Panc1 (cell line): ENCODE measurements around the gene SDC1. TPM values are rescaled to one million over a fixed set of nuclear protein-coding genes. Genes with fewer than 3 reads are reported as not detected.

Experiments
- ATAC-seq: fragments of 200-7000 bp; cut with Tn5 transposase; 2 replicates; pipeline ENCODE4 v1.9.1; 2020; ENCODE audit warnings: mild to moderate bottlenecking, moderate library complexity
- BruUV-seq: library from RNA; stranded (reverse); fragments of 400-500 nt; replicated peaks from 2 replicates; lab custom pipeline; 2021; lab: Mats Ljungman, UMichigan
- CTCF ChIA-PET: fragments of 300-600 bp; sonication (Branson Sonifier 250); formaldehyde crosslinking; loops from one replicate; lab custom pipeline; 2022; ENCODE audit warnings: antibody characterized with exemption; lab: Charles Lee
- POLR2A ChIA-PET: fragments of 300-600 bp; sonication (Branson Sonifier 250); formaldehyde crosslinking; loops from one replicate; lab custom pipeline; 2022; ENCODE audit warnings: antibody characterized with exemption; lab: Charles Lee
- DNase-seq: peaks from one replicate; pipeline ENCODE4 v3.0.0-alpha.2; 2010; ENCODE audit warnings: low read depth, low spot score
- H3K27ac ChIP-seq: 2 replicates; pipeline ENCODE4 v1.5.1; 2011; ENCODE audit warnings: mild to moderate bottlenecking, low read length, inconsistent platforms
- H3K27me3 ChIP-seq: fragments of 200-500 bp; sonication (Bioruptor generic); 2 replicates; pipeline ENCODE4 v1.6.0; 2014; ENCODE audit warnings: low read length, inconsistent platforms; ENCODE audit not compliant: control insufficient read depth, insufficient read depth
- H3K36me3 ChIP-seq: fragments of 200-500 bp; sonication (Bioruptor generic); 2 replicates; pipeline ENCODE4 v1.5.1; 2014; ENCODE audit warnings: inconsistent platforms, mild to moderate bottlenecking, low read length, moderate library complexity; ENCODE audit not compliant: control insufficient read depth, insufficient read depth
- H3K4me1 ChIP-seq: 2 replicates; pipeline ENCODE4 v1.5.1; 2011; ENCODE audit warnings: inconsistent platforms, mild to moderate bottlenecking, low read length, moderate library complexity; ENCODE audit not compliant: control insufficient read depth, insufficient read depth
- H3K4me3 ChIP-seq, 2 experiments: 2 replicates each; pipeline ENCODE4 v1.5.1; 2011 to 2012; ENCODE audit warnings: low read depth in 2 of 2, low read length in 2 of 2, mild to moderate bottlenecking in 2 of 2, inconsistent platforms in 1 of 2, moderate library complexity in 1 of 2
- H3K9me3 ChIP-seq: fragments of 200-500 bp; sonication (Bioruptor generic); 2 replicates; pipeline ENCODE4 v1.5.1; 2014; ENCODE audit warnings: low read depth, mild to moderate bottlenecking, inconsistent platforms, low read length, moderate library complexity; ENCODE audit not compliant: control insufficient read depth, insufficient read depth
- POLR2AphosphoS5 ChIP-seq: IDR thresholded peaks from 2 replicates; pipeline ENCODE4 v1.6.1; 2012; ENCODE audit warnings: mild to moderate bottlenecking, low read depth, low read length, moderate library complexity
- SIN3A ChIP-seq: IDR thresholded peaks from 2 replicates; pipeline ENCODE4 v1.6.1; 2012; ENCODE audit warnings: low read depth, mild to moderate bottlenecking, low read length, moderate library complexity, borderline replicate concordance; ENCODE audit not compliant: insufficient read depth
- TCF7L2 ChIP-seq: IDR thresholded peaks from 2 replicates; pipeline ENCODE4 v1.6.1; 2011; ENCODE audit warnings: mild to moderate bottlenecking, low read depth, low read length, inconsistent platforms
- in situ Hi-C: cut with HindIII; loops from 2 replicates; pipeline ENCODE4 v1.10.0; 2016; ENCODE audit warnings: low sequenced_read_pairs, low pct_unique_long_range_greater_than_20kb
- intact Hi-C: fragments of 100-400 bp; cut with micrococcal nuclease; formaldehyde crosslinking; loops from one replicate; pipeline ENCODE4 v1.10.0; 2022; ENCODE audit not compliant: unreplicated experiment
- total RNA-seq: library from RNA; stranded (reverse); gene quantifications from one replicate; pipeline ENCODE4 v1.2.1, GENCODE V29; 2021; ENCODE audit not compliant: unreplicated experiment
- TF ChIP-seq, protein P1 (sequence below): fragments of 450-650 bp; IDR thresholded peaks from 2 replicates; pipeline ENCODE4 v1.5.1; 2017; ENCODE audit warnings: mild to moderate bottlenecking
- TF ChIP-seq, protein P2 (sequence below), 2 experiments: IDR thresholded peaks; 2 replicates each; pipeline ENCODE4 v1.6.1; 2011 to 2012; ENCODE audit warnings: low read depth in 2 of 2, control low read depth in 1 of 2, low read length in 1 of 2, mild to moderate bottlenecking in 1 of 2, moderate library complexity in 1 of 2; ENCODE audit not compliant: insufficient read depth in 1 of 2

Gene SDC1
- total RNA-seq, 1 experiment from 2014 or later, result 93.0 TPM

DNA sequence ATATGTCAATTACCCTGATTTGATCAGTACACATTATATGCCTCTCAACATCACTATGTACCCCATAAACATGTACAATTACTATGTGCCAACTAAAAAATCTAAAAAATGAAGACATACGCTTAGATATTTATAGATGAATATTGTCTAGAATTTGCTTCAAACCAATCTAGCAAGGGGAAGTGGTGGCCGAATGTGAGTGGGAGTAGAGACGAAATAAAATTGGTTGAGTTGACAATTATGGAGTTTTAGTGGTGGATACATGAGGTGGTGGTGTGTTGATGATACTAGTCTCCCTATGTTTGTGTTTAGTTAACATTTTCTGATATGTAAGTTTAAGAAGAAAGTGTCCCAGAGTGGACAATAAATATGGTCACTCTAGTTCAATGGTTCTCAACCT, 49.0 kb downstream of the SDC1 start:
- TF ChIP-seq, protein P1, sequence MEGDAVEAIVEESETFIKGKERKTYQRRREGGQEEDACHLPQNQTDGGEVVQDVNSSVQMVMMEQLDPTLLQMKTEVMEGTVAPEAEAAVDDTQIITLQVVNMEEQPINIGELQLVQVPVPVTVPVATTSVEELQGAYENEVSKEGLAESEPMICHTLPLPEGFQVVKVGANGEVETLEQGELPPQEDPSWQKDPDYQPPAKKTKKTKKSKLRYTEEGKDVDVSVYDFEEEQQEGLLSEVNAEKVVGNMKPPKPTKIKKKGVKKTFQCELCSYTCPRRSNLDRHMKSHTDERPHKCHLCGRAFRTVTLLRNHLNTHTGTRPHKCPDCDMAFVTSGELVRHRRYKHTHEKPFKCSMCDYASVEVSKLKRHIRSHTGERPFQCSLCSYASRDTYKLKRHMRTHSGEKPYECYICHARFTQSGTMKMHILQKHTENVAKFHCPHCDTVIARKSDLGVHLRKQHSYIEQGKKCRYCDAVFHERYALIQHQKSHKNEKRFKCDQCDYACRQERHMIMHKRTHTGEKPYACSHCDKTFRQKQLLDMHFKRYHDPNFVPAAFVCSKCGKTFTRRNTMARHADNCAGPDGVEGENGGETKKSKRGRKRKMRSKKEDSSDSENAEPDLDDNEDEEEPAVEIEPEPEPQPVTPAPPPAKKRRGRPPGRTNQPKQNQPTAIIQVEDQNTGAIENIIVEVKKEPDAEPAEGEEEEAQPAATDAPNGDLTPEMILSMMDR, result no peak
- TF ChIP-seq SIN3A, result no peak
- TF ChIP-seq TCF7L2, result no peak
- TF ChIP-seq, protein P2, sequence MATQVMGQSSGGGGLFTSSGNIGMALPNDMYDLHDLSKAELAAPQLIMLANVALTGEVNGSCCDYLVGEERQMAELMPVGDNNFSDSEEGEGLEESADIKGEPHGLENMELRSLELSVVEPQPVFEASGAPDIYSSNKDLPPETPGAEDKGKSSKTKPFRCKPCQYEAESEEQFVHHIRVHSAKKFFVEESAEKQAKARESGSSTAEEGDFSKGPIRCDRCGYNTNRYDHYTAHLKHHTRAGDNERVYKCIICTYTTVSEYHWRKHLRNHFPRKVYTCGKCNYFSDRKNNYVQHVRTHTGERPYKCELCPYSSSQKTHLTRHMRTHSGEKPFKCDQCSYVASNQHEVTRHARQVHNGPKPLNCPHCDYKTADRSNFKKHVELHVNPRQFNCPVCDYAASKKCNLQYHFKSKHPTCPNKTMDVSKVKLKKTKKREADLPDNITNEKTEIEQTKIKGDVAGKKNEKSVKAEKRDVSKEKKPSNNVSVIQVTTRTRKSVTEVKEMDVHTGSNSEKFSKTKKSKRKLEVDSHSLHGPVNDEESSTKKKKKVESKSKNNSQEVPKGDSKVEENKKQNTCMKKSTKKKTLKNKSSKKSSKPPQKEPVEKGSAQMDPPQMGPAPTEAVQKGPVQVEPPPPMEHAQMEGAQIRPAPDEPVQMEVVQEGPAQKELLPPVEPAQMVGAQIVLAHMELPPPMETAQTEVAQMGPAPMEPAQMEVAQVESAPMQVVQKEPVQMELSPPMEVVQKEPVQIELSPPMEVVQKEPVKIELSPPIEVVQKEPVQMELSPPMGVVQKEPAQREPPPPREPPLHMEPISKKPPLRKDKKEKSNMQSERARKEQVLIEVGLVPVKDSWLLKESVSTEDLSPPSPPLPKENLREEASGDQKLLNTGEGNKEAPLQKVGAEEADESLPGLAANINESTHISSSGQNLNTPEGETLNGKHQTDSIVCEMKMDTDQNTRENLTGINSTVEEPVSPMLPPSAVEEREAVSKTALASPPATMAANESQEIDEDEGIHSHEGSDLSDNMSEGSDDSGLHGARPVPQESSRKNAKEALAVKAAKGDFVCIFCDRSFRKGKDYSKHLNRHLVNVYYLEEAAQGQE (IDR thresholded peaks at IDR 0.05; ENCODE audit: insufficient read depth in 1 of 2, low read depth in 2 of 2, low read length in 1 of 2), result no peak
- TF ChIP-seq POLR2AphosphoS5, result no peak
- POLR2A ChIA-PET, result no interaction called here

DNA sequence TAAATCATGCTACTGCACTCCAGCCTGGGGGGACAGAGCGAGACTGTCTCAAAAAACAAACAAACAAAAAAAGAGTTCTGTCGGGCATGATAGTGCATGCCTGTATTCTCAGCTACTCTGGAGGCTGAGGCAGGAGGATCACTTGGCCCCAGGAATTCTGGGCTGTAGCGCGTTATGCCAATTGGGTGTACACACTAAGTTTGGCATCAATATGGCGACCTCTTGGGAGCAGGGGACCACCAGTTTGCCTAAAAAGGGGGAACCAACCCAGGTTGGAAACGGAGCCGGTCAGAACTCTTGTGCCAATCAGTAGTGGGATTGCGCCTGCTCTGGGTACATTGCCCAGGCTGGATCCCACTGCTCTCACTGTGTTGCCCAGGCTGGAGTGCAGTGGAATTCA, 49.7 kb downstream of the SDC1 start:
- Histone ChIP-seq H3K9me3 (no peaks in the 10 kb centered on the region), H3K36me3 (no peaks in the 10 kb centered on the region), H3K27ac (no peak overlapping the region), H3K27me3 (no peaks in the 10 kb centered on the region), H3K4me3 (no peak overlapping the region), H3K4me1 (no peaks in the 10 kb centered on the region)
- no peak for ATAC-seq
- DNase-seq, result no peak
- ChIA-PET POLR2A (no interaction called here), CTCF (no interaction called here)
- intact Hi-C loops (no loop called here), in situ Hi-C loops (no loop called here)
- BruUV-seq, result no TSS peak
- no peak for TF ChIP-seq SIN3A
- no peak for TF ChIP-seq POLR2AphosphoS5
- TF ChIP-seq TCF7L2, result no peak
- TF ChIP-seq, protein P2 (IDR thresholded peaks at IDR 0.05; ENCODE audit: insufficient read depth in 1 of 2, low read depth in 2 of 2, low read length in 1 of 2), result no peak
- TF ChIP-seq, protein P1, result no peak

More for the DNA sequence above, 49.0 kb downstream of the SDC1 start:
- ATAC-seq, result no peak
- CTCF ChIA-PET, result no interaction called here
- H3K27me3 ChIP-seq, result no peaks in the 10 kb centered on the region
- no peaks in the 10 kb centered on the region for H3K36me3 ChIP-seq
- H3K4me3 ChIP-seq, result no peak overlapping the region
- DNase-seq, result no peak
- no TSS peak for BruUV-seq
- H3K9me3 ChIP-seq, result no peaks in the 10 kb centered on the region
- H3K27ac ChIP-seq, result no peak overlapping the region
- in situ Hi-C loops (no loop called here), intact Hi-C loops (no loop called here)
- H3K4me1 ChIP-seq, result no peaks in the 10 kb centered on the region
